ENCODE data around the gene RNF215. TPM values are rescaled to one million over a fixed set of nuclear protein-coding genes. Genes with fewer than 3 reads are reported as not detected.
"Not testable (repeated sequence)": the region's sequence is repeated elsewhere in the genome, so short reads cannot be mapped to it uniquely, and the experiment has no call there.

Gene RNF215
- total RNA-seq, 2 experiments from 2014 or later, result 4.6 to 4.9 TPM

- DNase-seq (no peak), ATAC-seq (ENCODE audit: poor library complexity) (no peak)
- intact Hi-C loops (cut with DNase I, micrococcal nuclease), result no loop called here
- peaks cover 9% of the 10 kb centered on the region for H3K4me1 Mint-ChIP-seq (ENCODE audit: low read depth)
- TF ChIP-seq, protein P1, sequence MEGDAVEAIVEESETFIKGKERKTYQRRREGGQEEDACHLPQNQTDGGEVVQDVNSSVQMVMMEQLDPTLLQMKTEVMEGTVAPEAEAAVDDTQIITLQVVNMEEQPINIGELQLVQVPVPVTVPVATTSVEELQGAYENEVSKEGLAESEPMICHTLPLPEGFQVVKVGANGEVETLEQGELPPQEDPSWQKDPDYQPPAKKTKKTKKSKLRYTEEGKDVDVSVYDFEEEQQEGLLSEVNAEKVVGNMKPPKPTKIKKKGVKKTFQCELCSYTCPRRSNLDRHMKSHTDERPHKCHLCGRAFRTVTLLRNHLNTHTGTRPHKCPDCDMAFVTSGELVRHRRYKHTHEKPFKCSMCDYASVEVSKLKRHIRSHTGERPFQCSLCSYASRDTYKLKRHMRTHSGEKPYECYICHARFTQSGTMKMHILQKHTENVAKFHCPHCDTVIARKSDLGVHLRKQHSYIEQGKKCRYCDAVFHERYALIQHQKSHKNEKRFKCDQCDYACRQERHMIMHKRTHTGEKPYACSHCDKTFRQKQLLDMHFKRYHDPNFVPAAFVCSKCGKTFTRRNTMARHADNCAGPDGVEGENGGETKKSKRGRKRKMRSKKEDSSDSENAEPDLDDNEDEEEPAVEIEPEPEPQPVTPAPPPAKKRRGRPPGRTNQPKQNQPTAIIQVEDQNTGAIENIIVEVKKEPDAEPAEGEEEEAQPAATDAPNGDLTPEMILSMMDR (IDR thresholded peaks at IDR 0.05), result no peak
- H3K36me3 Mint-ChIP-seq (ENCODE audit: low read depth), result peaks cover 68% of the 10 kb centered on the region
- CTCF ChIA-PET, result interaction anchor here (1.5 kb wide), 1 partner anchor 30 kb away, joined by 4 read pairs; no protein-coding TSS in a partner anchor
- POLR2A ChIA-PET, result interaction anchor here (4.9 kb wide), 1 partner anchor 18 kb away, joined by 18 read pairs; no protein-coding TSS in a partner anchor
- no peaks in the 10 kb centered on the region for H3K27me3 Mint-ChIP-seq
- H3K27me3 ChIP-seq (ENCODE audit: control insufficient read depth in 1 of 2, insufficient read depth in 2 of 2, low read length in 2 of 2), result no peaks in the 10 kb centered on the region
- no peaks in the 10 kb centered on the region for H3K4me1 ChIP-seq (ENCODE audit: insufficient read depth, low read length)
- H3K36me3 ChIP-seq (ENCODE audit: insufficient read depth, low read length), result peaks cover 20% of the 10 kb centered on the region
- no peaks in the 10 kb centered on the region for H3K9me3 ChIP-seq (ENCODE audit: control insufficient read depth in 1 of 2, insufficient read depth in 1 of 2, low read length in 2 of 2)
- no peaks in the 10 kb centered on the region for H3K9me3 Mint-ChIP-seq
- no peak overlapping the region for H3K4me3 ChIP-seq (ENCODE audit: low read length)
- H3K27ac ChIP-seq (ENCODE audit: low read depth in 1 of 2, low read length in 2 of 2), result no peak overlapping the region
- H3K4me3 Mint-ChIP-seq, result no peak overlapping the region
- H3K27ac Mint-ChIP-seq, result peak overlapping the region; percentile 26
These were observed 18.5 kb upstream of the RNF215 start for GRCh38 chr22:30405731-30406130.

- Mint-ChIP-seq H3K27ac (peak overlapping the region; percentile 26), H3K4me1 (ENCODE audit: low read depth) (peaks cover 17% of the 10 kb centered on the region), H3K36me3 (ENCODE audit: low read depth) (peaks cover 54% of the 10 kb centered on the region), H3K9me3 (no peaks in the 10 kb centered on the region), H3K27me3 (no peaks in the 10 kb centered on the region), H3K4me3 (peak overlapping the region; percentile 4)
- no peaks in the 10 kb centered on the region for H3K9me3 ChIP-seq (ENCODE audit: control insufficient read depth in 1 of 2, insufficient read depth in 1 of 2, low read length in 2 of 2)
- peaks cover 16% of the 10 kb centered on the region for H3K36me3 ChIP-seq (ENCODE audit: insufficient read depth, low read length)
- H3K4me3 ChIP-seq (ENCODE audit: low read length), result no peak overlapping the region
- H3K4me1 ChIP-seq (ENCODE audit: insufficient read depth, low read length), result no peaks in the 10 kb centered on the region
- TF ChIP-seq, protein P1 (IDR thresholded peaks at IDR 0.05), result no peak
- no peak overlapping the region for H3K27ac ChIP-seq (ENCODE audit: low read depth in 1 of 2, low read length in 2 of 2)
- CTCF ChIA-PET, result no interaction called here
- DNase-seq (no peak), ATAC-seq (ENCODE audit: poor library complexity) (no peak)
- intact Hi-C loops (cut with DNase I, micrococcal nuclease), result no loop called here
- POLR2A ChIA-PET, result interaction anchor here (4.9 kb wide), 1 partner anchor 19 kb away, joined by 18 read pairs; no protein-coding TSS in a partner anchor
- no peaks in the 10 kb centered on the region for H3K27me3 ChIP-seq (ENCODE audit: control insufficient read depth in 1 of 2, insufficient read depth in 2 of 2, low read length in 2 of 2)
These were observed 17.1 kb upstream of the RNF215 start for GRCh38 chr22:30404307-30404706.

DNA sequence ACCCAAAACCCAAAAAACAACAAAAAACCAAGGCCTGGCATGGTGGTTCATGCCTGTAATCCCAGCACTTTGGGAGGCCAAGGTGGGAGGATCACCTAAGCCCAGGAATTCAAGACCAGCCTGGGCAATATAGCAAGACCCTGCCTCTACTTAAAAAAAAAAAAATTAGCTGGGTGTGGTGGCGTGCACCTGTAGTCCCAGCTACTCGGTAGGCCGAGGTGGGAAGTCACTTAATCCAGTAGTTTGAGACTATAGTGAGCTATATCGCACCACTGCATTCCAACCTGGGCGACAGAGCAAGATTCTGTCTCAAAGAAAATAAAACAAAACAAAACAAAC lies 15.5 kb upstream of the RNF215 start:
- Histone ChIP-seq H3K4me1 (ENCODE audit: insufficient read depth, low read length) (peaks cover 14% of the 10 kb centered on the region), H3K36me3 (ENCODE audit: insufficient read depth, low read length) (peaks cover 10% of the 10 kb centered on the region)
- H3K9me3 Mint-ChIP-seq; H3K4me3 Mint-ChIP-seq; DNase-seq; H3K27me3 ChIP-seq (ENCODE audit: control insufficient read depth in 1 of 2, insufficient read depth in 2 of 2, low read length in 2 of 2); H3K9me3 ChIP-seq (ENCODE audit: control insufficient read depth in 1 of 2, insufficient read depth in 1 of 2, low read length in 2 of 2); H3K27ac ChIP-seq (ENCODE audit: low read depth in 1 of 2, low read length in 2 of 2); H3K27me3 Mint-ChIP-seq; ATAC-seq (ENCODE audit: poor library complexity); intact Hi-C loops (cut with DNase I, micrococcal nuclease); H3K27ac Mint-ChIP-seq; H3K4me3 ChIP-seq (ENCODE audit: low read length): not testable (repeated sequence)
- Mint-ChIP-seq H3K36me3 (ENCODE audit: low read depth) (peaks cover 40% of the 10 kb centered on the region), H3K4me1 (ENCODE audit: low read depth) (peaks cover 31% of the 10 kb centered on the region)
- CTCF ChIA-PET, result interaction anchor here (0.9 to 1.4 kb wide), 2 partner anchors 23 to 139 kb away, joined by 3 to 4 read pairs; no protein-coding TSS in a partner anchor
- POLR2A ChIA-PET, result interaction anchor here (2.8 kb wide), 1 partner anchor 11 kb away, joined by 13 read pairs; no protein-coding TSS in a partner anchor

All from CD4-positive, alpha-beta T cell (primary cell).